Measurements from ENCODE around the gene MPIG6B. TPM values are rescaled to one million over a fixed set of nuclear protein-coding genes. Genes with fewer than 3 reads are reported as not detected.

Gene MPIG6B
- total RNA-seq, 1 experiment from 2014 or later = not detected

DNA sequence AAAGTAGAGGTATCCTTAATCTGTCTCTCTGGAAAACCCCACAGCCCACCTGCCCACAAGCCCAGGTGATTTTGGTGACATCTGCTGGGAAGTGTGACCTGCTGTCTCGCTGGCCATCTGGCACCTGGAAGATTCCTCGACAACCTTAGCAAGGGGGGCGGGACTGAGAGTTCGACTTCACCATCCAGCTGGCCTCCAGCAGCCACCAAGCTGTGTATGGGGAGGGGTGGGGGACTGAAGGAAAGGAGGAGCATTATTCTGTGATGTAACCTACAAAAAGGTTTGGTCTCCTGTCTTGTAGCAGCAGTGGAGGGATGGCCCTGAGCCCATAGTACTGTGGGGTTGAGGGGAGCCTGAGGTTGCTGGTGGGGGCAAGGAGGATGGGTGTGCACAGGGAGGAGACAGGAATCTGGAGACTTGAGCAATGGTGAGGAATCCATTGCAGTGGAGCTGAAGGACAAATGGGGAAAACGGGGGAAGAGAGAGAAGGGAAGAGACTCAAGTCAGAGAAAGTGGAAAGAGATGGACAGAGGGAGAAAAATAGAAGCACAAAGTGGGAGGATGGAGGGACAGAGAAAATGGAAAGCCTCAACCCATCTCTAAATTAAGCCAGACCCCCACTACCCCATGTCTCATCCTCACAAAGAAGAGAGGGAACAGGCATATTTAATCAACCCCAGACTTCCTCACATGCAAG lies 12.5 kb upstream of the MPIG6B start:
- Histone ChIP-seq H3K23me2 (ENCODE audit: insufficient read length, low read depth, low read length, poor library complexity, severe bottlenecking) (no peaks in the 10 kb centered on the region), H3K56ac (ENCODE audit: insufficient read length, low read depth, low read length) (no peak overlapping the region), H3K79me2 (ENCODE audit: insufficient read depth, low read length) (no peaks in the 10 kb centered on the region), H3K27me3 (ENCODE audit: insufficient read depth, low read length) (no peaks in the 10 kb centered on the region), H2BK120ac (ENCODE audit: low read depth, low read length, poor library complexity, severe bottlenecking) (no peak overlapping the region), H2AFZ (ENCODE audit: low read length) (no peak overlapping the region), H3K4me2 (ENCODE audit: insufficient read depth, insufficient read length, low read length) (no peak overlapping the region), H3K9ac (ENCODE audit: extremely low read depth, insufficient read length, low read length) (no peak overlapping the region), H3K14ac (ENCODE audit: insufficient read depth, low read length) (no peak overlapping the region), H2BK12ac (ENCODE audit: insufficient read length, low read depth, low read length) (no peak overlapping the region), H3K4me1 (ENCODE audit: insufficient read depth, low read length) (peaks cover 5% of the 10 kb centered on the region; the same call in 1 of the 2 replicates), H2BK15ac (ENCODE audit: low read depth, low read length) (no peak overlapping the region), H3K79me1 (ENCODE audit: insufficient read depth, low read depth, low read length, poor library complexity, severe bottlenecking) (no peaks in the 10 kb centered on the region), H4K5ac (ENCODE audit: insufficient read length, low read depth, low read length) (no peak overlapping the region), H3K4ac (ENCODE audit: low read depth, low read length) (no peak overlapping the region), H2AK5ac (ENCODE audit: insufficient read length, low read length) (no peak overlapping the region), H3K27ac (ENCODE audit: insufficient read length, low read depth, low read length) (no peak overlapping the region), H3K18ac (ENCODE audit: insufficient read length, low read depth, low read length) (no peak overlapping the region), H2BK5ac (ENCODE audit: insufficient read length, low read length) (no peak overlapping the region), H4K91ac (ENCODE audit: insufficient read length, low read depth, low read length) (no peak overlapping the region), H4K20me1 (ENCODE audit: control insufficient read depth, insufficient read depth, insufficient read length) (no peaks in the 10 kb centered on the region), H3T11ph (ENCODE audit: low read length) (no peak overlapping the region), H3K9me3 (ENCODE audit: control insufficient read depth, low read depth, low read length) (no peaks in the 10 kb centered on the region), H4K8ac (replicated peaks; ENCODE audit: insufficient read length, low read depth, low read length) (no peak overlapping the region), H2BK20ac (ENCODE audit: low read depth, low read length, poor library complexity, severe bottlenecking) (no peak overlapping the region), H3K23ac (ENCODE audit: insufficient read length, low read depth, low read length) (no peak overlapping the region)
- H3K9me3 Mint-ChIP-seq = no peaks in the 10 kb centered on the region
- peaks cover 9% of the 10 kb centered on the region for H3K27me3 Mint-ChIP-seq (ENCODE audit: low read depth)
- no peak overlapping the region for H3K4me3 Mint-ChIP-seq
- no CpG with 5 or more reads among the region's 5 CpGs for WGBS (ENCODE audit: extremely low coverage, insufficient read length, low lambda C conversion rate)
- H3K27ac Mint-ChIP-seq = no peak overlapping the region
- peaks cover 31 to 40% of the 10 kb centered on the region in 2 experiments for H3K4me1 Mint-ChIP-seq
- TF ChIP-seq, protein P1, sequence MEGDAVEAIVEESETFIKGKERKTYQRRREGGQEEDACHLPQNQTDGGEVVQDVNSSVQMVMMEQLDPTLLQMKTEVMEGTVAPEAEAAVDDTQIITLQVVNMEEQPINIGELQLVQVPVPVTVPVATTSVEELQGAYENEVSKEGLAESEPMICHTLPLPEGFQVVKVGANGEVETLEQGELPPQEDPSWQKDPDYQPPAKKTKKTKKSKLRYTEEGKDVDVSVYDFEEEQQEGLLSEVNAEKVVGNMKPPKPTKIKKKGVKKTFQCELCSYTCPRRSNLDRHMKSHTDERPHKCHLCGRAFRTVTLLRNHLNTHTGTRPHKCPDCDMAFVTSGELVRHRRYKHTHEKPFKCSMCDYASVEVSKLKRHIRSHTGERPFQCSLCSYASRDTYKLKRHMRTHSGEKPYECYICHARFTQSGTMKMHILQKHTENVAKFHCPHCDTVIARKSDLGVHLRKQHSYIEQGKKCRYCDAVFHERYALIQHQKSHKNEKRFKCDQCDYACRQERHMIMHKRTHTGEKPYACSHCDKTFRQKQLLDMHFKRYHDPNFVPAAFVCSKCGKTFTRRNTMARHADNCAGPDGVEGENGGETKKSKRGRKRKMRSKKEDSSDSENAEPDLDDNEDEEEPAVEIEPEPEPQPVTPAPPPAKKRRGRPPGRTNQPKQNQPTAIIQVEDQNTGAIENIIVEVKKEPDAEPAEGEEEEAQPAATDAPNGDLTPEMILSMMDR (conservative IDR thresholded peaks at IDR 0.05) = no peak
- DNase-seq = no peak
- no peaks in the 10 kb centered on the region for H3K36me3 Mint-ChIP-seq (ENCODE audit: insufficient read depth in 1 of 3, low read depth in 3 of 3)
